ENCODE data around the gene ZDHHC14.

DNA sequence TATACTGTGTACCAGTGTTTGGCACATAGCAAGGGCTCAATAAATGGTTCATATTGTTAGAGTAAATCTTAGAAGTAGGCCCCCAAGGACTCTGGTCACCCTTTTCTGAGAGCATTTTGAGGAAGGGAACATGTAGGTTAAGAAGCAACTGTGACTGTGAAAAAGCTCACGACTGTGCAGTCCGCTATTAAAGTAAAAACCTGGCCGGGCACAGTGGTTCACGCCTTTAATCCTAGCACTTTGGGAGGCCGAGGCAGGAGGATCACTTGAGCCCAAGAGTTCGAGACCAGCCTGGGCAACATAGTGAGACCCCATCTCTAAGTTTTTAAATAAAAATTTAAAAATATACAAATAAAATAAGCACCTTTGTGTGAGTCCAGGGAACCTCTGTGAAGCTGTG, 5.0 kb downstream of the ZDHHC14 start:
- TF ChIP-seq, protein P1, sequence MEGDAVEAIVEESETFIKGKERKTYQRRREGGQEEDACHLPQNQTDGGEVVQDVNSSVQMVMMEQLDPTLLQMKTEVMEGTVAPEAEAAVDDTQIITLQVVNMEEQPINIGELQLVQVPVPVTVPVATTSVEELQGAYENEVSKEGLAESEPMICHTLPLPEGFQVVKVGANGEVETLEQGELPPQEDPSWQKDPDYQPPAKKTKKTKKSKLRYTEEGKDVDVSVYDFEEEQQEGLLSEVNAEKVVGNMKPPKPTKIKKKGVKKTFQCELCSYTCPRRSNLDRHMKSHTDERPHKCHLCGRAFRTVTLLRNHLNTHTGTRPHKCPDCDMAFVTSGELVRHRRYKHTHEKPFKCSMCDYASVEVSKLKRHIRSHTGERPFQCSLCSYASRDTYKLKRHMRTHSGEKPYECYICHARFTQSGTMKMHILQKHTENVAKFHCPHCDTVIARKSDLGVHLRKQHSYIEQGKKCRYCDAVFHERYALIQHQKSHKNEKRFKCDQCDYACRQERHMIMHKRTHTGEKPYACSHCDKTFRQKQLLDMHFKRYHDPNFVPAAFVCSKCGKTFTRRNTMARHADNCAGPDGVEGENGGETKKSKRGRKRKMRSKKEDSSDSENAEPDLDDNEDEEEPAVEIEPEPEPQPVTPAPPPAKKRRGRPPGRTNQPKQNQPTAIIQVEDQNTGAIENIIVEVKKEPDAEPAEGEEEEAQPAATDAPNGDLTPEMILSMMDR (IDR thresholded peaks at IDR 0.05), result no peak
- TF ChIP-seq POLR2A (IDR thresholded peaks at IDR 0.05) (no peak), POLR2AphosphoS5 (IDR thresholded peaks at IDR 0.05) (no peak)
